ENCODE results near the gene RPL5.

DNA sequence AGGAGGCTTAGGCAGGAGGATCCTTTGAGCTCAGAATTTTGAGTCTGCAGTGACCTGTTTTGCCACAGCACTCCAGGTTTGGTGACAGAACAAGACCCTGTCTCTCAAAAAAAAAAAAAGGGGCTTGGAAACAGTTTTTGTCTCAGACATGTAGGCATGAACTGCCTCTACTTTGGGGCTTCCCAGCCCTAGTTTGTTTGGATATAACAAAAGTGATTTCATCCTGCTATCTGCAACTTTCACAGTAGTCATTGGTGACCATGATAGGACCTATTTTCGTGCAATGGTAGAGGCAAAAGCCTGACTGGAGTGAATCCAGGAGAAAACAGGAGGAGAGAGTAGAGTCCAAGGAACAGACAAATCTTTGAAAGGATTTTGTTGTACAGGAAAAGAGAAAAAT is 26.6 kb upstream of the RPL5 start:
- TF ChIP-seq, protein P1, sequence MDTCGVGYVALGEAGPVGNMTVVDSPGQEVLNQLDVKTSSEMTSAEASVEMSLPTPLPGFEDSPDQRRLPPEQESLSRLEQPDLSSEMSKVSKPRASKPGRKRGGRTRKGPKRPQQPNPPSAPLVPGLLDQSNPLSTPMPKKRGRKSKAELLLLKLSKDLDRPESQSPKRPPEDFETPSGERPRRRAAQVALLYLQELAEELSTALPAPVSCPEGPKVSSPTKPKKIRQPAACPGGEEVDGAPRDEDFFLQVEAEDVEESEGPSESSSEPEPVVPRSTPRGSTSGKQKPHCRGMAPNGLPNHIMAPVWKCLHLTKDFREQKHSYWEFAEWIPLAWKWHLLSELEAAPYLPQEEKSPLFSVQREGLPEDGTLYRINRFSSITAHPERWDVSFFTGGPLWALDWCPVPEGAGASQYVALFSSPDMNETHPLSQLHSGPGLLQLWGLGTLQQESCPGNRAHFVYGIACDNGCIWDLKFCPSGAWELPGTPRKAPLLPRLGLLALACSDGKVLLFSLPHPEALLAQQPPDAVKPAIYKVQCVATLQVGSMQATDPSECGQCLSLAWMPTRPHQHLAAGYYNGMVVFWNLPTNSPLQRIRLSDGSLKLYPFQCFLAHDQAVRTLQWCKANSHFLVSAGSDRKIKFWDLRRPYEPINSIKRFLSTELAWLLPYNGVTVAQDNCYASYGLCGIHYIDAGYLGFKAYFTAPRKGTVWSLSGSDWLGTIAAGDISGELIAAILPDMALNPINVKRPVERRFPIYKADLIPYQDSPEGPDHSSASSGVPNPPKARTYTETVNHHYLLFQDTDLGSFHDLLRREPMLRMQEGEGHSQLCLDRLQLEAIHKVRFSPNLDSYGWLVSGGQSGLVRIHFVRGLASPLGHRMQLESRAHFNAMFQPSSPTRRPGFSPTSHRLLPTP (IDR thresholded peaks at IDR 0.05; ENCODE audit: borderline replicate concordance, extremely low read depth, insufficient read length) = no peak
- no peak for TF ChIP-seq EZH2 (IDR thresholded peaks at IDR 0.05; ENCODE audit: borderline replicate concordance, low read depth, low read length)
- no peak for TF ChIP-seq ZNF740 (CRISPR knock-in tag; IDR thresholded peaks at IDR 0.05)
- no peak for TF ChIP-seq ZNF740 (tag; IDR thresholded peaks at IDR 0.05)
- no peak for TF ChIP-seq XRCC5 (IDR thresholded peaks at IDR 0.05; ENCODE audit: low read depth, low read length)
- TF ChIP-seq CUX1 (CRISPR knock-in tag; IDR thresholded peaks at IDR 0.05) = no peak
- TF ChIP-seq RBM17 (IDR thresholded peaks at IDR 0.05; ENCODE audit: borderline replicate concordance, low read depth, low read length) = no peak
- TF ChIP-seq, protein P2, sequence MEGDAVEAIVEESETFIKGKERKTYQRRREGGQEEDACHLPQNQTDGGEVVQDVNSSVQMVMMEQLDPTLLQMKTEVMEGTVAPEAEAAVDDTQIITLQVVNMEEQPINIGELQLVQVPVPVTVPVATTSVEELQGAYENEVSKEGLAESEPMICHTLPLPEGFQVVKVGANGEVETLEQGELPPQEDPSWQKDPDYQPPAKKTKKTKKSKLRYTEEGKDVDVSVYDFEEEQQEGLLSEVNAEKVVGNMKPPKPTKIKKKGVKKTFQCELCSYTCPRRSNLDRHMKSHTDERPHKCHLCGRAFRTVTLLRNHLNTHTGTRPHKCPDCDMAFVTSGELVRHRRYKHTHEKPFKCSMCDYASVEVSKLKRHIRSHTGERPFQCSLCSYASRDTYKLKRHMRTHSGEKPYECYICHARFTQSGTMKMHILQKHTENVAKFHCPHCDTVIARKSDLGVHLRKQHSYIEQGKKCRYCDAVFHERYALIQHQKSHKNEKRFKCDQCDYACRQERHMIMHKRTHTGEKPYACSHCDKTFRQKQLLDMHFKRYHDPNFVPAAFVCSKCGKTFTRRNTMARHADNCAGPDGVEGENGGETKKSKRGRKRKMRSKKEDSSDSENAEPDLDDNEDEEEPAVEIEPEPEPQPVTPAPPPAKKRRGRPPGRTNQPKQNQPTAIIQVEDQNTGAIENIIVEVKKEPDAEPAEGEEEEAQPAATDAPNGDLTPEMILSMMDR (IDR thresholded peaks at IDR 0.05 in 2 of 3, conservative IDR thresholded peaks at IDR 0.05 in 1 of 3; ENCODE audit: insufficient read depth in 2 of 3, low read depth in 1 of 3, low read length in 3 of 3) = no peak
- no peak for TF ChIP-seq FOS (IDR thresholded peaks at IDR 0.05; ENCODE audit: extremely low read depth, insufficient read length)
- TF ChIP-seq STAG1 (CRISPR knock-in tag; IDR thresholded peaks at IDR 0.05; ENCODE audit: borderline replicate concordance) = no peak

All from K562 (cell line).